SJCRH30 (cell line): ENCODE measurements around the gene GUCA1C. TPM values are rescaled to one million over a fixed set of nuclear protein-coding genes. Genes with fewer than 3 reads are reported as not detected.

Experiments
- DNase-seq, 2 experiments: peaks; one replicate each; pipeline ENCODE4 v3.0.0-alpha.2; 2015 to 2020
- H3K27ac ChIP-seq: fragments of 250-450 bp; sonication (Bioruptor Pico); 2 replicates; pipeline ENCODE4 v1.5.1; 2020; ENCODE audit warnings: mild to moderate bottlenecking, moderate library complexity
- H3K27me3 ChIP-seq: fragments of 250-450 bp; sonication (Bioruptor Pico); 2 replicates; pipeline ENCODE4 v1.5.1; 2020; ENCODE audit warnings: mild to moderate bottlenecking, moderate library complexity
- H3K36me3 ChIP-seq: fragments of 250-450 bp; sonication (Bioruptor Pico); 2 replicates; pipeline ENCODE4 v1.5.1; 2020; ENCODE audit warnings: mild to moderate bottlenecking, moderate library complexity
- H3K4me1 ChIP-seq: fragments of 250-450 bp; sonication (Bioruptor Pico); 2 replicates; pipeline ENCODE4 v1.5.1; 2020; ENCODE audit warnings: mild to moderate bottlenecking, moderate library complexity
- H3K4me3 ChIP-seq: fragments of 250-450 bp; sonication (Bioruptor Pico); 2 replicates; pipeline ENCODE4 v1.5.1; 2020; ENCODE audit warnings: mild to moderate bottlenecking, moderate library complexity
- H3K9me3 ChIP-seq: fragments of 250-450 bp; sonication (Bioruptor Pico); replicated peaks from 2 replicates; pipeline ENCODE4 v1.5.1; 2020; ENCODE audit warnings: mild to moderate bottlenecking, moderate library complexity
- total RNA-seq: library from RNA; depleted of rRNA; stranded (reverse); fragments of >200 nt; shearing (Covaris generic); gene quantifications from 2 replicates; pipeline ENCODE4 v1.2.3, GENCODE V29; 2014

Gene GUCA1C
- total RNA-seq, 1 experiment from 2014 or later = not detected

GRCh38 chr3:108940166-108940565 is 13.5 kb downstream of the GUCA1C start:
- DNase-seq = no peak
- Histone ChIP-seq H3K27ac (no peak overlapping the region), H3K4me1 (no peaks in the 10 kb centered on the region), H3K36me3 (no peaks in the 10 kb centered on the region), H3K4me3 (no peak overlapping the region), H3K9me3 (no peaks in the 10 kb centered on the region), H3K27me3 (no peaks in the 10 kb centered on the region)

DNA sequence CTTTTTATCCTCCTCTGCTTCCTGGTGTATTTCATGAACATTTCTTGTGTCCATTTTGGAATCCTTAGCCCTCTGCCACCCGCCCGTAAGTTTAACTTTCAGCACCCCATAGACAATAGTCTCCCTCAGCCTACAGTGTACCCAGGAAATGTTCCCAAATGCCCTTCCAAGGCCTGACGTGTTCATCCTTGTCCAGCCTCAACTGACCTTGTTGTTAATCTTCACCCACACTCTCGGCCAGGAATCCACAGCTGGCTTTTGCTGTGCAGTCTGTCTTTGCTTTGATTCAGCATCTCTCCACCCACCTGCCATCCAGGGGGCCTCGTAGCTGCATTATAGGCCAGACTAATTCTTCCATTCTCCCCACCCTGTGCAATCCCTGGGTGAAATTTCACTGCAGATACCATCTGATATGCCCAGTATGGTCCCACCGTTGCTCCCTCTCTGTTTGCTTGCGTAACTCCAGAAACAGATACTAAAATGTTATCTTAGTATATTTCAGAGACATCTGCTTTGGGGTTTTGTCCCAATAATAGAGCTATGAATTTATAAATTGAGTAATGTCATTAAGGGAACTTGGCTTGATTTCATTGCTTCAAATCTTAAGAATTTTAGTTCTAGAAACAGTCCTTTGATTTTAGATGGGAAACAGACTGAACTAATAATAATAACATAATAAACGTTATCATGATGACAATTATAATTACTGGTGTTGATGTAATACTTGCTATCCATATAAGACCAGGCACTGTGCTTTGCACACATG is 16.6 kb downstream of the GUCA1C start:
- no peaks in the 10 kb centered on the region for H3K9me3 ChIP-seq
- no peaks in the 10 kb centered on the region for H3K27me3 ChIP-seq
- no peak for DNase-seq
- H3K4me1 ChIP-seq = no peaks in the 10 kb centered on the region
- no peaks in the 10 kb centered on the region for H3K36me3 ChIP-seq
- no peak overlapping the region for H3K27ac ChIP-seq
- no peak overlapping the region for H3K4me3 ChIP-seq

GRCh38 chr3:108931035-108931434 is 22.6 kb downstream of the GUCA1C start:
- no peaks in the 10 kb centered on the region for H3K36me3 ChIP-seq
- H3K27ac ChIP-seq = no peak overlapping the region
- no peak for DNase-seq
- H3K9me3 ChIP-seq = no peaks in the 10 kb centered on the region
- no peaks in the 10 kb centered on the region for H3K4me1 ChIP-seq
- H3K4me3 ChIP-seq = no peak overlapping the region
- H3K27me3 ChIP-seq = no peaks in the 10 kb centered on the region

GRCh38 chr3:108918866-108919265 is 34.8 kb downstream of the GUCA1C start:
- H3K9me3 ChIP-seq = no peaks in the 10 kb centered on the region
- H3K27me3 ChIP-seq = 0 out of 2 replicates have a peak, but pooled peaks cover 3% of the 10 kb centered on the region
- H3K36me3 ChIP-seq = no peaks in the 10 kb centered on the region

GRCh38 chr3:108914774-108915641 is 38.7 kb downstream of the GUCA1C start:
- Histone ChIP-seq H3K36me3 (no peaks in the 10 kb centered on the region), H3K27ac (no peak overlapping the region), H3K27me3 (0 out of 2 replicates have a peak, but pooled peaks cover 7% of the 10 kb centered on the region), H3K4me1 (no peaks in the 10 kb centered on the region), H3K9me3 (no peaks in the 10 kb centered on the region), H3K4me3 (no peak overlapping the region)
- peak; percentile 44 to 78 for DNase-seq

More at GRCh38 chr3:108918866-108919265, 34.8 kb downstream of the GUCA1C start:
- no peaks in the 10 kb centered on the region for H3K4me1 ChIP-seq
- DNase-seq = no peak
- no peak overlapping the region for H3K27ac ChIP-seq
- H3K4me3 ChIP-seq = no peak overlapping the region

DNA sequence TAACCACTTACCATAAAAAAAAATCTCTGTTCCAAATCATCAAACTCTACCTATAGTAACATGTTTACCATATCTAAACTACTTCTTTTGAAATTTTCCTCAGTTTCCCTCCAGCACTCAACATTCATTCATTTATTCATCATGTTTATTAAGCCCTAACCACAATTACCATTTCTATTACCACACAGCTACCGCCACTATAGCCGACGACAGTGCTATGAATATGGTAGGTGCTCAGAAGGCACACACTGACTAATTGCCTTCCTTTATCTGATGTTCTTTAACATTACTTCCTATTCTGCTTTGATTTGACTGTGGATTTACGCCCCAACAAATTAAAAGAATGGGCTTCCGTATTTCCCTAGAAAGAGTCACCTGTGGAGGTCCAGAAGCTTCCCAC is 43.9 kb downstream of the GUCA1C start:
- no peak overlapping the region for H3K4me3 ChIP-seq
- H3K9me3 ChIP-seq = no peaks in the 10 kb centered on the region
- H3K4me1 ChIP-seq = no peaks in the 10 kb centered on the region
- DNase-seq = no peak
- H3K27ac ChIP-seq = no peak overlapping the region
- no peaks in the 10 kb centered on the region for H3K36me3 ChIP-seq
- 0 out of 2 replicates have a peak, but pooled peaks cover 4% of the 10 kb centered on the region for H3K27me3 ChIP-seq

DNA sequence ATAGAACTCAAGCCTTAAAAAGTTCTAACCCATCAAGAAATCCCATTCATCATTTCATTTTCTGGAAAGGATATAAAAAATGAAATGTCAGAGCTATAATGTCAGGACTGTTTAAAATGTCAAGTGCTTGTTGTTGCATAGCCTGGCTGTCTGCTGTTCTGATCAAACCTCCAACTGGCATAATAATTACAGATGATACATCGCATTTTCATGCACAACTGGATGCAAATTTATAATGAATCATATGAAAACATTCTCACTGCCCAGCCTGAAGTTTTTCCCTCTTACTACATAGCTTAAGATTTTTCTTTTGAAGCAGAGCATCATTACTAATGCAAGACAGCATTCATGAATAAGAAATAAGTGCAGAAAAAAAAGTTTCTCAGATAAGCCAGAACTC is 46.5 kb downstream of the GUCA1C start:
- no peaks in the 10 kb centered on the region for H3K4me1 ChIP-seq
- no peak overlapping the region for H3K4me3 ChIP-seq
- no peak overlapping the region for H3K27ac ChIP-seq
- no peaks in the 10 kb centered on the region for H3K36me3 ChIP-seq
- no peaks in the 10 kb centered on the region for H3K9me3 ChIP-seq
- no peak for DNase-seq
- 0 out of 2 replicates have a peak, but pooled peaks cover 4% of the 10 kb centered on the region for H3K27me3 ChIP-seq

DNA sequence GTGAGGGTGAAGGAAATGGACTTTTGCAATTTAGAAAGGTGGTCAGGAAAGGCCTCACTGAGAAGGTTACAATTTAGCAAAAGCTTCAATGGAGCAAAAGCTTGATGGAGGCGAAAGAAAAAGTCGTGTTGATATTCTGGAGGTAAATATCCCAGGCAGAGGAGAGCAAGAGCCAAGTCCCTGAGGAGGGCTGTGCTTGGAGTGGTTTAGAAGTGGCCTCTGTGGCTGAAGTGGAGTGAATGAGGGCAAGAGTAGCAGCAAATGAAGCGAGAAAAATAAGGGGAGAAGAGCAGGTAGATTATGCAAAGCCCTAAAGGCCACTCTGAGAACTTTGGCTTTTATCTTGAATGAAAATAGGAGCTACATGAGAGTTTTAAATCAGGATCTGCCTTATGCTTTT is 54.1 kb downstream of the GUCA1C start:
- Histone ChIP-seq H3K4me1 (0 out of 2 replicates have a peak, but pooled peaks cover 5% of the 10 kb centered on the region), H3K27ac (no peak overlapping the region)
- no peak for DNase-seq

GRCh38 chr3:108897883-108898282 is 55.8 kb downstream of the GUCA1C start:
- Histone ChIP-seq H3K4me1 (0 out of 2 replicates have a peak, but pooled peaks cover 6% of the 10 kb centered on the region), H3K36me3 (no peaks in the 10 kb centered on the region), H3K4me3 (no peak overlapping the region), H3K27ac (no peak overlapping the region), H3K9me3 (no peaks in the 10 kb centered on the region), H3K27me3 (no peaks in the 10 kb centered on the region)
- no peak for DNase-seq

More for the DNA sequence above, 54.1 kb downstream of the GUCA1C start:
- Histone ChIP-seq H3K9me3 (no peaks in the 10 kb centered on the region), H3K27me3 (no peaks in the 10 kb centered on the region), H3K4me3 (no peak overlapping the region), H3K36me3 (no peaks in the 10 kb centered on the region)

DNA sequence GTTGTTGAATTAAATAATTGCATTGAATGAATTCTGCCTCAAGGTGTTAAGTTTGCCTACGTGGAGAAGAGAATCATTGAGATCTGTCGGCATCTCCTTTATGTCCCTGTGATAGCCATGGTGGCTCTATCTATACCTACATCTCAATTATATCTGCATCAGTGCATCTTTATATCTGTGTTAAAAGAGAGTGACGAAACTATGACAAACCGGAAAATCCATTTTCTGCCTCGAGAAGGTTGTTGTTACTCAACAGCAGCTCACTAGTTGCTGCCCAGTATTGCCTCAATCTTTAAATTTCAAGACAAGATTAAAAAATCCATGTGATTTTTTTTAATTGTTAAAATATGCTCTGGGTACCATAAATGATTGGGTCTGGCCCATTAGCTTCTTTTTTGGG is 58.7 kb downstream of the GUCA1C start:
- Histone ChIP-seq H3K4me3 (no peak overlapping the region), H3K27ac (peak overlapping the region; percentile 24)

GRCh38 chr3:108891833-108892232 is 61.8 kb downstream of the GUCA1C start:
- Histone ChIP-seq H3K27ac (no peak overlapping the region), H3K9me3 (no peaks in the 10 kb centered on the region), H3K36me3 (no peaks in the 10 kb centered on the region), H3K4me3 (no peak overlapping the region), H3K27me3 (no peaks in the 10 kb centered on the region), H3K4me1 (0 out of 2 replicates have a peak, but pooled peaks cover 6% of the 10 kb centered on the region)
- DNase-seq = no peak

More for the DNA sequence above, 58.7 kb downstream of the GUCA1C start:
- Histone ChIP-seq H3K4me1 (0 out of 2 replicates have a peak, but pooled peaks cover 6% of the 10 kb centered on the region), H3K36me3 (no peaks in the 10 kb centered on the region), H3K27me3 (no peaks in the 10 kb centered on the region), H3K9me3 (no peaks in the 10 kb centered on the region)
- peak in 1 of 2 experiments; percentile 22 for DNase-seq

DNA sequence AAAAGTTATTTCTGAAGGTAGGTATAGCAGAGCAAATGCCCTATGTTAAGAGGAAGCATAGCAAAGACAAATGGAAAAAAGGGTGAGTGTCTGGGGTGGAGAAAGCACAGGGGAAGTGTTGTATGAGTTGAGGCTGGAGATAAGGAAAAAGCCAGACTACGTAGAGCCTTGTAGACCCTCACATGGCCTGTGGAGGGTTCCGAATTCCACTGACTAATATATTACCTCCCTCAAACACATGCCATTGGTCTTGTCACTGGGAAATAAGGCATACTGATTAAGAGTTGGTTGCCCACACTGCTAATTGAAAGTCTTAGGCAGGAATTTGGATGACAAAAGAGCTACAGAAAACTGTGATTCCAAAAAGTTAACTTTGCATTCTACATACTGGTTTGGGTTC is 65.9 kb downstream of the GUCA1C start:
- no peak for DNase-seq
- no peaks in the 10 kb centered on the region for H3K4me1 ChIP-seq
- no peaks in the 10 kb centered on the region for H3K9me3 ChIP-seq
- no peaks in the 10 kb centered on the region for H3K27me3 ChIP-seq
- no peaks in the 10 kb centered on the region for H3K36me3 ChIP-seq
- no peak overlapping the region for H3K4me3 ChIP-seq
- no peak overlapping the region for H3K27ac ChIP-seq

GRCh38 chr3:108887121-108887520 is 66.6 kb downstream of the GUCA1C start:
- no peaks in the 10 kb centered on the region for H3K4me1 ChIP-seq
- H3K27ac ChIP-seq = no peak overlapping the region
- H3K27me3 ChIP-seq = no peaks in the 10 kb centered on the region
- H3K36me3 ChIP-seq = no peaks in the 10 kb centered on the region
- no peaks in the 10 kb centered on the region for H3K9me3 ChIP-seq
- DNase-seq = no peak
- no peak overlapping the region for H3K4me3 ChIP-seq

DNA sequence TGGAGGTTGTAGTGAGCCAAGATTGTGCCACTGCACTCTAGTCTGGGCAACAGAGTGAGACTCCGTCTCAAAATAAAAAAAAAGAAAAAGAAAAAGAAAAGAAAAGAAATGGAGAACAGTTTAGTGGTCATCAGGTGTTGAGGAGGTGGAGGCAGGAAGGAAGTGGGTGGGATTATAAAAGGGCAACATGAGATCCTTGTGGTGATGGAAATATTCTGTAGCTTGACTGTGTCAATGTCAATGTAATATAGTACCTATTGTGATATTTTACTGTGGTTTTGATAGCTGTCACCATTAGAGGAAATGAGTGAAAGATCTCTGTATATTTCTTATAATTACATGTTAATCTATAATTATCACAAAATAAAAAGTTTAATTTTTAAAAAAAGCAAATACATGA is 70.3 kb downstream of the GUCA1C start:
- no peaks in the 10 kb centered on the region for H3K27me3 ChIP-seq
- H3K4me1 ChIP-seq = no peaks in the 10 kb centered on the region
- H3K9me3 ChIP-seq = no peaks in the 10 kb centered on the region
- no peak overlapping the region for H3K27ac ChIP-seq
- no peaks in the 10 kb centered on the region for H3K36me3 ChIP-seq
- no peak overlapping the region for H3K4me3 ChIP-seq
- no peak for DNase-seq

GRCh38 chr3:108882762-108883161 is 70.9 kb downstream of the GUCA1C start:
- Histone ChIP-seq H3K36me3 (no peaks in the 10 kb centered on the region), H3K9me3 (no peaks in the 10 kb centered on the region), H3K27ac (no peak overlapping the region), H3K27me3 (no peaks in the 10 kb centered on the region), H3K4me1 (no peaks in the 10 kb centered on the region), H3K4me3 (no peak overlapping the region)
- DNase-seq = no peak
